ENCODE data around the gene CCDC7. TPM values are rescaled to one million over a fixed set of nuclear protein-coding genes. Genes with fewer than 3 reads are reported as not detected.

Gene CCDC7
- total and polyA plus RNA-seq, 10 of the 15 experiments (the other 5 are each of a cell fraction or from before 2014, with no cell fraction given) = 1.8 to 5.6 (median 3.4) TPM

- peak; percentile 62; the same call in 1 of the 2 replicates for TF ChIP-seq MAX (IDR thresholded peaks at IDR 0.05; ENCODE audit: low read depth, low read length)
- 0 out of 4 replicates have a peak, but pooled peaks of 1 of the 2 experiments have one; percentile 32 for TF ChIP-seq EP300 (IDR thresholded peaks at IDR 0.05; ENCODE audit: borderline replicate concordance in 1 of 2, control insufficient read depth in 1 of 2, low read depth in 2 of 2, low read length in 2 of 2)
- 0 out of 2 replicates have a peak, but pooled peaks have one; percentile 15 for TF ChIP-seq ATF7 (IDR thresholded peaks at IDR 0.05; ENCODE audit: low read depth)
- TF ChIP-seq BRCA1 (IDR thresholded peaks at IDR 0.05; ENCODE audit: low read depth, low read length) = no peak
- peak; percentile 33; the same call in 1 of the 2 replicates for TF ChIP-seq ZBED1 (IDR thresholded peaks at IDR 0.05; ENCODE audit: borderline replicate concordance)
- no peak for TF ChIP-seq TARDBP (IDR thresholded peaks at IDR 0.05; ENCODE audit: borderline replicate concordance)
- TF ChIP-seq MTA2 (IDR thresholded peaks at IDR 0.05; ENCODE audit: low read depth) = no peak
- peak; percentile 69 for TF ChIP-seq RELA (IDR thresholded peaks at IDR 0.05; ENCODE audit: borderline replicate concordance, partially characterized antibody)
- TF ChIP-seq LARP7 (IDR thresholded peaks at IDR 0.05) = peak; percentile 73; the same call in 1 of the 2 replicates
- TF ChIP-seq FOXM1 (IDR thresholded peaks at IDR 0.05; ENCODE audit: low read depth, low read length) = no peak
- TF ChIP-seq CHD4 (IDR thresholded peaks at IDR 0.05) = no peak
- TF ChIP-seq BCL3 (IDR thresholded peaks at IDR 0.05; ENCODE audit: borderline replicate concordance, insufficient read depth, low read depth, low read length, poor library complexity, severe bottlenecking) = no peak
- 0 out of 2 replicates have a peak, but pooled peaks have one; percentile 24 for TF ChIP-seq TCF12 (IDR thresholded peaks at IDR 0.05; ENCODE audit: low read depth, low read length)
- TF ChIP-seq RUNX3 (IDR thresholded peaks at IDR 0.05; ENCODE audit: low read length) = peak; percentile 32
- TF ChIP-seq NBN (IDR thresholded peaks at IDR 0.05) = peak; percentile 62; the same call in 1 of the 2 replicates
- TF ChIP-seq POU2F2 (IDR thresholded peaks at IDR 0.05; ENCODE audit: borderline replicate concordance, low read depth, low read length) = peak; percentile 82
- no peak for TF ChIP-seq ZBTB33 (IDR thresholded peaks at IDR 0.05)
- TF ChIP-seq MLLT1 (IDR thresholded peaks at IDR 0.05) = peak; percentile 29; the same call in 1 of the 2 replicates
- TF ChIP-seq TCF3 (IDR thresholded peaks at IDR 0.05; ENCODE audit: borderline replicate concordance, insufficient read depth, low read depth, low read length) = no peak; the same call in 1 of the 2 replicates
- peak; percentile 21; the same call in 1 of the 2 replicates for TF ChIP-seq SMC3 (IDR thresholded peaks at IDR 0.05; ENCODE audit: borderline replicate concordance, low read length)
- TF ChIP-seq CTCF (IDR thresholded peaks at IDR 0.05 in 2 of 3, conservative IDR thresholded peaks at IDR 0.05 in 1 of 3; ENCODE audit: control insufficient read depth in 2 of 3, extremely low read depth in 1 of 3, insufficient read depth in 1 of 3, low read depth in 3 of 3, low read length in 3 of 3) = peak; percentile 43 to 66 (median 61); a peak in 5 of 6 replicates
- TF ChIP-seq GATAD2B (conservative IDR thresholded peaks at IDR 0.05; ENCODE audit: low read depth) = peak; percentile 79; the same call in 1 of the 2 replicates
Observed at GRCh38 chr10:32445740-32446535, at the start of gene CCDC7 (continued).
